Ectodermal cell (in vitro differentiated cells): ENCODE measurements around the gene SLC30A9.

Experiments
- H3K27ac ChIP-seq: 2 replicates; pipeline ENCODE4 v1.7.0; 2013; ENCODE audit warnings: mild to moderate bottlenecking, low read depth, low read length; ENCODE audit not compliant: insufficient read depth, poor library complexity, severe bottlenecking
- H3K27me3 ChIP-seq: 2 replicates; pipeline ENCODE4 v1.7.0; 2013; ENCODE audit warnings: mild to moderate bottlenecking, low read length; ENCODE audit not compliant: insufficient read depth, control insufficient read depth, poor library complexity, severe bottlenecking
- H3K36me3 ChIP-seq: one replicate; pipeline ENCODE4 v1.7.0; 2013; ENCODE audit warnings: low read length; ENCODE audit not compliant: control insufficient read depth, insufficient read depth
- H3K4me1 ChIP-seq: one replicate; pipeline ENCODE4 v1.7.0; 2013; ENCODE audit warnings: low read length; ENCODE audit not compliant: control insufficient read depth, insufficient read depth
- H3K4me3 ChIP-seq: 2 replicates; pipeline ENCODE4 v1.7.0; 2013; ENCODE audit warnings: low read depth, low read length, control low read depth; ENCODE audit not compliant: insufficient read depth
- H3K9me3 ChIP-seq: 2 replicates; pipeline ENCODE4 v1.7.0; 2013; ENCODE audit warnings: mild to moderate bottlenecking, low read length, moderate library complexity; ENCODE audit not compliant: control insufficient read depth
- WGBS, 2 experiments: methylation state at CpG; one replicate each; pipeline ENCODE4 v1.1.7; 2013; ENCODE audit warnings: missing lambda C conversion rate in 2 of 2; 5-methylcytosine and 5-hydroxymethylcytosine counted together

Gene SLC30A9

DNA sequence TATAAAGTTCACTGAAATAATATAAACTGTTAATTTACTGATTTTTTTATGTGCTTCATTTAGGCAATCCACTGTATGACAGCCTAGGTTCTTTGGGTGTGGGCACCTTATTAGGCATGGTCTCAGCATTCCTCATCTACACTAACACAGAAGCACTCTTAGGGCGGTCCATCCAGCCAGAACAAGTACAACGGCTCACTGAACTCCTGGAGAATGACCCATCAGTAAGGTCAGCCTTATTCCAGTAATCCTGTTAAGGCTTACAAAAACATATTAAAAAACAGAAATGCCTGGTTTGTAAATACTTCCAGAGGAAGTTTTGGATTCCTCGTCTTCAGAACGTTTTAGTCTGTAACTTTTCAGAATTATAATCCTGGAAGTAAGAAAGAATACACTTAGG, 80.1 kb downstream of the SLC30A9 start:
- Histone ChIP-seq H3K4me3 (no peak overlapping the region), H3K9me3 (no peaks in the 10 kb centered on the region), H3K27me3 (no peaks in the 10 kb centered on the region), H3K4me1 (no peaks in the 10 kb centered on the region), H3K36me3 (no peaks in the 10 kb centered on the region), H3K27ac (no peak overlapping the region)
- 93% methylated on average over 2 to 4 of the region's 4 CpGs for WGBS, 2 experiments

DNA sequence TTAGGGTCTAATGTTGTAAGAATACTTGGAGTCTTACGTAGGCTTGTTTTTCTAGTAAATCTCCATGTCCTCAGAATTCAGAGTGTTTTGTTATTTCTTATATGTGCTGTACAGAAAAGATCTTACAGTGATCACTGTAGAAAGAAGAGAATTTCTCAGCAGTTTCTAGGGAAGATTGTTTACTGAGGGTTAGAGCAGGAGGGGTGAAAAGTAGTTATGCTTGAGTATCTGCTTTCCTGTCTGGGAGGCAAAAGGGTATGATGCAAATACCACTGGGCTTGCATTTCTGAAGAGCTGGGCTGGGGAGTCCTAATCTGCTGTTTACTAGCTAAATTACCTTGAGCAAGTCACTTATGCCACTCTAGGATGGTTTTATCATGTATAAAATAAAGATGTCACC, 84.0 kb downstream of the SLC30A9 start:
- Histone ChIP-seq H3K4me3 (no peak overlapping the region), H3K27ac (no peak overlapping the region), H3K36me3 (peaks cover 4% of the 10 kb centered on the region), H3K9me3 (no peaks in the 10 kb centered on the region), H3K4me1 (no peaks in the 10 kb centered on the region), H3K27me3 (no peaks in the 10 kb centered on the region)
- WGBS, 2 experiments: 94 to 97% methylated on average over 1 of the region's 1 CpG

DNA sequence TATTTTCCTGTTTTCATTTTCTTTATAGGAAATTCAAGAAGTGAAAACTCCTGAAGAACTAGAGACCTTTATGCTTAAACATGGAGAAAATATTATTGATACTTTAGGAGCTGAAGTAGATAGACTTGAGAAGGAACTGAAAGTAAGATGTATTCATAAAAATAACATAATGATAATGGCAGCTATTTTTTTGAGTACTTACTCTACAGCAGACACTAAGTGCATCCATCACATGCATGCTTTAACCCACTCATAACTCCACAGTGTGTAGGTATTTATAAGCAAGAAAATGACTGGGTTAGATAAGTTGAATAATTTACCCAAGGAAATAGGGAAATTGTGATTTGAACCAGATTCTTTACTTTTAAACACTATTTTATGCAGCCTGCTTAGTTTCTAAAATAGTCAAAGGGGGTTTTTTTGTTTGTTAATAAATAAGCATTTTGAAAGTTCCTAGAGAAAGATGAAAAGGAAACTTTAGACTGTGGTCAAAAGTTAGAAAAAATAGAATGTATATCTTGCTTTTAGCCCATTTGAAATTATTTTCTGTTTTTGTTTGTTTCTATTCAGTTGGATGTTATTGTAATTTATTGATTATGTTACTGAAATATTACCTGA, 88.0 kb downstream of the SLC30A9 start:
- H3K4me3 ChIP-seq: no peak overlapping the region
- peaks cover 4% of the 10 kb centered on the region for H3K36me3 ChIP-seq
- H3K27ac ChIP-seq: no peak overlapping the region
- no peaks in the 10 kb centered on the region for H3K27me3 ChIP-seq
- no peaks in the 10 kb centered on the region for H3K4me1 ChIP-seq
- H3K9me3 ChIP-seq: no peaks in the 10 kb centered on the region

DNA sequence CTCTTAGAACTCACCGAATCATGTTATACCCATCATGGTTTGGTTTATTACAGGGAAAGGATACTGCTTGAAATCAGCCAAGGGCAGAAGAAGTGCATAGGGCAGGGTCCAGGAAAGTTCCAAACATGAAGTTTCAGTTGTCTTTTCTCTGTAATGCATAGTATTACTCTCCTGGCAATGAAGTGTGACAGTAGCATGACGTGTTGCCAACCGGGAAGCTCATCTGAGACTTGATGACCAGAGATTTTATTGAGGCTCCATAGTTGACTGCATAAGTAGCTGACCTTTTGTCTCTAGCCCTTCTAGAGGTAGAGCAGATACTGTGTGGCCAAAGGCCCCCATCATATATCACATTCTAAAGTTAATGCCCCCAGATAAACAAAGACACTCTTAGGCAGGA, 90.0 kb downstream of the SLC30A9 start:
- Histone ChIP-seq H3K27me3 (no peaks in the 10 kb centered on the region), H3K36me3 (peaks cover 4% of the 10 kb centered on the region), H3K27ac (no peak overlapping the region), H3K4me1 (no peaks in the 10 kb centered on the region), H3K4me3 (no peak overlapping the region), H3K9me3 (no peaks in the 10 kb centered on the region)
- WGBS, 2 experiments: 89 to 94% methylated on average over 3 of the region's 3 CpGs

DNA sequence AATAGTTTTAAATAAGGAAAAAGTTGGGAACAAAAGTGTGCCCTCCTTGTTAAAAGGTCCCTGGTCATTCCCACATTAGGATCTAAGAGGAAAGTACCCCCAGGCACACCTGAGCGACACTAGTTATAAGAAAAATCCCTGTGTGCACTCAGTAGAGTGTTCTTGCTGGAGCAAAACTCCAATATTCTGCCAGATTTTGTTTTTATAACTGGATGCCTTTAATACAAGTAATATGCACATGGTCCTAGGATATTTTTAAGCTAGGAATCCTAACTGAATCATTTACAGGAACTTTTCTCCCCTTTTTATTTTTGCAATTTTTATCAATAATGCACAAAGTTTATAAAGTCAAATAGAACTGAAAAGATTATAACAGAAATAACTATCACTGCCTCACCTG, 93.5 kb downstream of the SLC30A9 start:
- no peaks in the 10 kb centered on the region for H3K36me3 ChIP-seq
- no peak overlapping the region for H3K27ac ChIP-seq
- H3K4me1 ChIP-seq: no peaks in the 10 kb centered on the region
- WGBS, 2 experiments: 90 to 100% methylated on average over 1 of the region's 1 CpG
- no peaks in the 10 kb centered on the region for H3K9me3 ChIP-seq
- H3K4me3 ChIP-seq: no peak overlapping the region
- no peaks in the 10 kb centered on the region for H3K27me3 ChIP-seq

DNA sequence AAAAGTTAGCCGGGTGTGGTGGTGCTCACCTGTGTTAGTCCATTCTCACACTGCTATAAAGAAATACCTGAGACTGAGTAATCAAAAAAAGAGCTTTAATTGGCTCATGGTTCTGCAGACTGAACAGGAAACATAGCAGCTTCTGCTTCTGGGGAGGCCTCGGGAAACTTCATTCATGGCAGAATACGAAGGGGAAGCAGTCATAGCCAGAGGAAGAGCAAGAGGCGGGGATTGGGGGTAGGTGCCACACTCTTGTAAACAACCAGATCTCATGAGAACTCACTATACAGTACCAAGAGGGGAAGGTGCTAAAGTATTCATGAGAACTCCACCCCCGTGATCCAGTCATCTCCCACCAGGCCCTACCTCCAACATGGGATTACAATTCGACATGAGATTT, 98.1 kb downstream of the SLC30A9 start:
- WGBS, 2 experiments: 94 to 96% methylated on average over 5 to 6 of the region's 6 CpGs
- H3K4me1 ChIP-seq: no peaks in the 10 kb centered on the region
- H3K27me3 ChIP-seq: no peaks in the 10 kb centered on the region
- H3K9me3 ChIP-seq: no peaks in the 10 kb centered on the region
- no peaks in the 10 kb centered on the region for H3K36me3 ChIP-seq
- H3K27ac ChIP-seq: no peak overlapping the region
- H3K4me3 ChIP-seq: no peak overlapping the region

DNA sequence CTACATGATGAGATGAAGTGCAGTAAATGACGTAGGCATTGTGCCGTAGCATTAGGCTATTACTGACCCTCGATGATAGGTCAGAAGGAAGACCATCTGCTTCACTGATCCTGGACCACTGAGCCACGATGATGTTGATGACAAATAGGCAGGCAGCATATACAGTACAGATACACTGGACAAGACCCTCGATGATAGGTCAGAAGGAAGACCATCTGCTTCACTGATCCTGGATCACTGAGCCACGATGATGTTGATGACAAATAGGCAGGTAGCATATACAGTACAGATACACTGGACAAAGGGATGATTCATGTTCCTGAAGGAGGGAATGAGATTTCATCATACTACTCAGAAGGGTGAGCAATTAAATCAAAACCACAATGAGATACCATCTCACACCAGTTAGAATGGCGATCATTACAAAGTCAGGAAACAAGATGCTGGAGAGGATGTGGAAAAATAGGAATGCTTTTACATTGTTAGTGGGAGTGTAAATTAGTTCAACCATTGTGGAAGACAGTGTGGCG, 111.2 kb downstream of the SLC30A9 start:
- no peak overlapping the region for H3K4me3 ChIP-seq
- H3K9me3 ChIP-seq: no peaks in the 10 kb centered on the region
- no peak overlapping the region for H3K27ac ChIP-seq
- H3K36me3 ChIP-seq: no peaks in the 10 kb centered on the region
- 95 to 97% methylated on average over 7 to 8 of the region's 8 CpGs for WGBS, 2 experiments
- no peaks in the 10 kb centered on the region for H3K27me3 ChIP-seq
- no peaks in the 10 kb centered on the region for H3K4me1 ChIP-seq

DNA sequence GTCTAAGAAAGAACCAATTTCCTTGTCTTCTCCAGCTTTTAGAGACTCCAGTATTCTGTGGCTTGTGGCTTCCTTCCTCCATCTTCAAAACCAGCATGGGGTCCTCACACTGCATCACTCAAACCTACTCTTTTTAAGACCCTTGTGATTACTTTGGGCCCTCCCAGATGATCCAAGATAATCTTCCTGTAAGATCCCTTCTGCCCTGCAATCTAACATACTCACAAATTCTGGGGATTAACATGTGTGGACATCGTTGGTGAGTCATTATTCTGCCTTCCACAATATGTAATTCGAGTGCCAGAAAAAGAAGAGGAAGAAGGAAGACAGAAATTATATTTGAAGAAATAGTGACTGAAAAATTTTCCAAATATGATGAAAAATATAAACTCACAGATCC, 114.2 kb downstream of the SLC30A9 start:
- WGBS, 2 experiments: 92% methylated on average over 2 of the region's 2 CpGs; no CpG with 5 or more reads in 1 of the 2 experiments
- H3K4me3 ChIP-seq: no peak overlapping the region

DNA sequence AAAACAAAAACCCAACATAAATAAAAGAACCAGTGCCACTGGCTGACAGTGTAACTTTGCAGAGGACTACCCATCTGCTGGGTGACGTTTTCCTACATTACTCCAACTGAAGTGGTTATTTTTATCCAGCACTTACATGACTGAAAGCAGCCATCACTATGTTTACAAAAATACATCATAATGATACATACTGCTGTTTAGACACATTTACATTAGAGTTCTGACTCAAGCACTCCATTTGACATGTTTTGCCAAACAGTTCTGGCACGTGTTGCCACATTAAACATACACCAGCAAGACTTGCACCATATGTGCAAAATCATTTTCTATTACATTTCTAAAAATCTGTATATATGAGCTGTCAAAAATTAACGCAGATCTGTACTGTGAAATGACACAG, 122.5 kb downstream of the SLC30A9 start:
- Histone ChIP-seq H3K27me3 (no peaks in the 10 kb centered on the region), H3K4me1 (no peaks in the 10 kb centered on the region), H3K4me3 (no peak overlapping the region), H3K36me3 (no peaks in the 10 kb centered on the region), H3K9me3 (no peaks in the 10 kb centered on the region), H3K27ac (no peak overlapping the region)
- WGBS, 2 experiments: 88 to 95% methylated on average over 2 to 3 of the region's 3 CpGs

More for the DNA sequence above, 114.2 kb downstream of the SLC30A9 start:
- H3K9me3 ChIP-seq: no peaks in the 10 kb centered on the region
- no peaks in the 10 kb centered on the region for H3K36me3 ChIP-seq
- H3K27ac ChIP-seq: no peak overlapping the region
- no peaks in the 10 kb centered on the region for H3K27me3 ChIP-seq
- H3K4me1 ChIP-seq: no peaks in the 10 kb centered on the region

DNA sequence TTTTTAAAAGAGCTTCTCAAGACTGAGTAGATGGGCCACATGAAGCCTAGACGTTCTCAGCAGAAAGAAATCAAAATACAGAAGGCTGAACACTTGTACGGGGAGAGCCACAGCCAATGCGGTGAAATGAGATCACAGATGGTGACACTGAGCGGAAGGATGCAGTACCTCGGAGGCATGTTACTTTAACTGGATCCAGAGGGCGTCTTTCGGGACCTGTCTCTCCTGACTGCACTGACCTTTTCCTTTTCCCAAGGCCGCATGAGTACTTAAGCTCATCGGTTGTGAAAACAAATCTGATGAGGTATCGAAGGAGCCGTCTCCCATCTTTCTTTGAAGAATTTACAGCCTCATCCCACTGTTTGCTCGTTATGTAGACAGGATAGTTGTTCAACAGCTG, 129.6 kb downstream of the SLC30A9 start:
- no peaks in the 10 kb centered on the region for H3K36me3 ChIP-seq
- 87 to 88% methylated on average over 12 of the region's 12 CpGs for WGBS, 2 experiments

DNA sequence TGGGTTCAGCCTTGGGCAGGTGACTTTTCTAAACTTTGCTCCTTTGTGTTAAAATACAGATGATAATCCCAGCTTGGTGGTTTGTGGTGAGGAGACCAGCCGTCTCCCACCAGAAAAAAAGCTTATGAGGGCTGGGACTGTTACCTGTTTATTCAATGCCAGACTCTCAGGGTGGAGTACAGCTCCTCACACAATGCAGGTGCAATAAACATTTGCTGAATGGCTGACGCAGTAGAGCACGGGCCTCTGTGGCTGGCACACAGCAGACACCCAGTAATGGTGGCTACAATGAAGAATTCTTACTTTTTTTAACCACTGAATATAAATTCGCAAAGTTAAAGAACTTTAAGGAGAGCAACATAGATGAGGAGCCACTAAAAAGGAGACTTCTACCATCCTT, 131.9 kb downstream of the SLC30A9 start:
- H3K36me3 ChIP-seq: no peaks in the 10 kb centered on the region
- no peak overlapping the region for H3K4me3 ChIP-seq
- H3K27me3 ChIP-seq: no peaks in the 10 kb centered on the region
- no peak overlapping the region for H3K27ac ChIP-seq
- H3K4me1 ChIP-seq: no peaks in the 10 kb centered on the region
- 93 to 96% methylated on average over 4 of the region's 4 CpGs for WGBS, 2 experiments
- no peaks in the 10 kb centered on the region for H3K9me3 ChIP-seq

More for the DNA sequence above, 129.6 kb downstream of the SLC30A9 start:
- Histone ChIP-seq H3K9me3 (no peaks in the 10 kb centered on the region), H3K27ac (no peak overlapping the region), H3K4me3 (no peak overlapping the region), H3K4me1 (no peaks in the 10 kb centered on the region), H3K27me3 (no peaks in the 10 kb centered on the region)
